Gastroesophageal sphincter (tissue), 4 donors: Measurements from ENCODE around the gene TMEM181. TPM values are rescaled to one million over a fixed set of nuclear protein-coding genes. Genes with fewer than 3 reads are reported as not detected.
"Not testable (repeated sequence)": the region's sequence is repeated elsewhere in the genome, so short reads cannot be mapped to it uniquely, and the experiment has no call there.

Experiments used
- ATAC-seq: fragments of 150-250 bp; one replicate; pipeline ENCODE4 v1.9.1; 2016; ENCODE audit warnings: mild to moderate bottlenecking, moderate library complexity
- H3K27ac ChIP-seq, 4 donors: fragments of 200-600 bp; sonication (generic) in 3 of 4; 1 replicate in 3 of 4; 2 replicates in 1 of 4; pipeline ENCODE4 v1.5.1; 2016 to 2019
- H3K27me3 ChIP-seq: fragments of 200-600 bp; sonication (generic); one replicate; pipeline ENCODE4 v1.5.1; 2019
- H3K36me3 ChIP-seq, 2 donors: fragments of 200-600 bp; sonication (generic); one replicate each; pipeline ENCODE4 v1.5.1; 2019; ENCODE audit warnings: control low read depth in 1 of 2
- H3K4me1 ChIP-seq, 3 donors: fragments of 200-600 bp; sonication (generic); 1 replicate in 2 of 3; 2 replicates in 1 of 3; pipeline ENCODE4 v1.5.1; 2016 to 2019; ENCODE audit warnings: control low read depth in 2 of 3
- H3K4me3 ChIP-seq, 2 donors: fragments of 200-600 bp; sonication (generic); one replicate each; pipeline ENCODE4 v1.5.1; 2019; ENCODE audit warnings: mild to moderate bottlenecking in 1 of 2, moderate library complexity in 1 of 2
- H3K9me3 ChIP-seq, 3 donors: fragments of 200-600 bp; sonication (generic); one replicate each; pipeline ENCODE4 v1.5.1; 2017 to 2019; ENCODE audit warnings: control low read depth in 2 of 3
- EP300 ChIP-seq: sonication (generic); formaldehyde crosslinking; IDR thresholded peaks from one replicate; pipeline ENCODE4 v1.6.1; 2017; ENCODE audit warnings: antibody characterized with exemption, mild to moderate bottlenecking
- POLR2A ChIP-seq, 2 donors: fragments of 450-650 bp; IDR thresholded peaks; one replicate each; pipeline ENCODE4 v1.6.1; 2017; ENCODE audit warnings: antibody characterized with exemption in 2 of 2, mild to moderate bottlenecking in 2 of 2, moderate library complexity in 1 of 2
- POLR2AphosphoS5 ChIP-seq: sonication (generic); formaldehyde crosslinking; IDR thresholded peaks from one replicate; pipeline ENCODE4 v1.6.1; 2017; ENCODE audit warnings: antibody characterized with exemption
- WGBS, 2 donors: methylation state at CpG; one replicate each; pipeline ENCODE4 v1.1.5; 2018; ENCODE audit warnings: low coverage in 1 of 2; 5-methylcytosine and 5-hydroxymethylcytosine counted together
- total RNA-seq, 4 donors: library from RNA; depleted of rRNA; stranded (reverse); fragments of >200 nt; gene quantifications; one replicate each; pipeline ENCODE4 v1.1.0, GENCODE V29; 2016
- TF ChIP-seq, protein P1 (sequence below), 4 experiments: fragments of 200-600 bp in 2 of 4; fragments of 450-650 bp in 2 of 4; sonication (generic) in 1 of 4; IDR thresholded peaks; one replicate each; pipeline ENCODE4 v1.5.1; 2017 to 2019; ENCODE audit warnings: antibody characterized with exemption in 4 of 4, mild to moderate bottlenecking in 2 of 4, moderate library complexity in 2 of 4

TMEM181 gene
- total RNA-seq, 4 donors from 2014 or later = 26.8 to 38.3 (median 29.3) TPM

DNA sequence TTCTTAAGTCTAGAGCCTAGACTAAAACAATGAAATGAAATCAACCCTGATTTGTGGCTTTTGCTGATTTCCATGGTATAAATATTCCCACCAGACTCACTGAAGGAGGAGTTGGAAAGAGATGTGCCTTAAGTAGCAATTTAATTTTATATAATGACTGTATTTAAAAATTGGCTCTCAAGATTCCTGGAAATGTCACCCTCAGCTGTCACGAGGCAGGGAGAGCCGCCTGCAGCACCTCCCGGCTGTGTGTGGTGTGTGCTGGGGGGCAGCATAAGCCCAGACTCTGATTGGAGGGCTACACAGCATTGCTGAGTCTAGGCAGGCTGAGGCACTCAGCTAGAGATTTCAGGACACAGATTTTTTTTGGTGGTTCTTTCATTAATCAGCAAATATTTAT is 40.6 kb upstream of the TMEM181 start:
- WGBS, 2 donors = 30 to 56% methylated on average over 3 of the region's 3 CpGs
- no peaks in the 10 kb centered on the region for H3K36me3 ChIP-seq
- H3K4me3 ChIP-seq = no peak overlapping the region
- no peak overlapping the region for H3K27ac ChIP-seq
- ATAC-seq = no peak
- peaks cover 79% of the 10 kb centered on the region for H3K27me3 ChIP-seq
- H3K9me3 ChIP-seq = no peaks in the 10 kb centered on the region
- TF ChIP-seq, protein P1, sequence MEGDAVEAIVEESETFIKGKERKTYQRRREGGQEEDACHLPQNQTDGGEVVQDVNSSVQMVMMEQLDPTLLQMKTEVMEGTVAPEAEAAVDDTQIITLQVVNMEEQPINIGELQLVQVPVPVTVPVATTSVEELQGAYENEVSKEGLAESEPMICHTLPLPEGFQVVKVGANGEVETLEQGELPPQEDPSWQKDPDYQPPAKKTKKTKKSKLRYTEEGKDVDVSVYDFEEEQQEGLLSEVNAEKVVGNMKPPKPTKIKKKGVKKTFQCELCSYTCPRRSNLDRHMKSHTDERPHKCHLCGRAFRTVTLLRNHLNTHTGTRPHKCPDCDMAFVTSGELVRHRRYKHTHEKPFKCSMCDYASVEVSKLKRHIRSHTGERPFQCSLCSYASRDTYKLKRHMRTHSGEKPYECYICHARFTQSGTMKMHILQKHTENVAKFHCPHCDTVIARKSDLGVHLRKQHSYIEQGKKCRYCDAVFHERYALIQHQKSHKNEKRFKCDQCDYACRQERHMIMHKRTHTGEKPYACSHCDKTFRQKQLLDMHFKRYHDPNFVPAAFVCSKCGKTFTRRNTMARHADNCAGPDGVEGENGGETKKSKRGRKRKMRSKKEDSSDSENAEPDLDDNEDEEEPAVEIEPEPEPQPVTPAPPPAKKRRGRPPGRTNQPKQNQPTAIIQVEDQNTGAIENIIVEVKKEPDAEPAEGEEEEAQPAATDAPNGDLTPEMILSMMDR (IDR thresholded peaks at IDR 0.05) = no peak
- TF ChIP-seq POLR2AphosphoS5 = no peak
- peaks cover 0 to 18% (median 2%) of the 10 kb centered on the region in 3 donors for H3K4me1 ChIP-seq

DNA sequence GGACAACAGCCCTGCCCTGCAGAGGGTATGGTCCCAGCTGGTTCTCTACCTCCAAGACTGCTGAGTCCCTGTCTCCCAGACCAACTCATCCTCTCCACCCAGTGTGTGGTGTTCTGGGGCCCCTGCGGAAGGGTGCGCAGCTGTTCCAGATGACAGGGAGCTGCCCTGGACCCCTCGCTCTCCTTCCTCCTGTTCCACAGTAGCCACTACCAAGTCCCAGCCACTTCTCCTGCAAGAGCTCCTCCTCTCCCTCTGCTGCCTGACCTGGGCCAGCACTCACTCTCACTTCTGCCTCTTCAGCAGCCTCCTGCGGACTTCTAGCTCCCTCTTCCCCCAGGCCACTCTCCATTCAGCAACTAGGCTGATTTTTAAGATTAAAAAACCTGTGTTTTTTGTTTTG is 40.1 kb upstream of the TMEM181 start:
- peaks cover 0 to 18% (median 2%) of the 10 kb centered on the region in 3 donors for H3K4me1 ChIP-seq
- ATAC-seq = no peak
- no peaks in the 10 kb centered on the region for H3K9me3 ChIP-seq
- H3K27me3 ChIP-seq = peaks cover 84% of the 10 kb centered on the region
- TF ChIP-seq EP300 (no peak), POLR2AphosphoS5 (no peak), POLR2A (IDR thresholded peaks at IDR 0.05) (no peak)
- TF ChIP-seq, protein P1 (IDR thresholded peaks at IDR 0.05) = no peak
- WGBS, 2 donors = 43 to 62% methylated on average over 1 to 4 of the region's 4 CpGs
- no peak overlapping the region for H3K4me3 ChIP-seq
- no peak overlapping the region for H3K27ac ChIP-seq
- no peaks in the 10 kb centered on the region for H3K36me3 ChIP-seq

DNA sequence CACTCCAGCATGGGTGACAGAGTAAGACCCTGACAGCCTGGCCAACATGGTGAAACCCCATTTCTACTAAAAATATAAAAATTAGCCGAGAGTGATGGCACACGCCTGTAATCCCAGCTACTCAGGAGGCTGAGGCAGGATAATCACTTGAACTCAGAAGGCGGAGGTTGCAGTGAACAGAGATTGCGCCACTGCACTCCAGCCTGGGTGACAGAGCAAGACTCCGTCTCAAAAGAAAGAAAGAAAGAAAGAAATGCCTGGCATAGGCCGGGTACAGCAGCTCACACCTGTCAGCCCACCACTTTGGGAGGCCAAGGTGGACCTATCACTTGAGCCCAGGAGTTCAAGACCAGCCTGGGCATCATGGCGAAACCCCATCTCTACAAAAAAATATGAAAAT is 38.9 kb upstream of the TMEM181 start:
- not testable (repeated sequence) for H3K4me3 ChIP-seq, ATAC-seq, H3K9me3 ChIP-seq, H3K27ac ChIP-seq, H3K36me3 ChIP-seq
- 83 to 98% methylated on average over 2 to 6 of the region's 7 CpGs for WGBS, 2 donors
- peaks cover 90% of the 10 kb centered on the region for H3K27me3 ChIP-seq
- H3K4me1 ChIP-seq = peaks cover 0 to 18% (median 2%) of the 10 kb centered on the region in 3 donors

DNA sequence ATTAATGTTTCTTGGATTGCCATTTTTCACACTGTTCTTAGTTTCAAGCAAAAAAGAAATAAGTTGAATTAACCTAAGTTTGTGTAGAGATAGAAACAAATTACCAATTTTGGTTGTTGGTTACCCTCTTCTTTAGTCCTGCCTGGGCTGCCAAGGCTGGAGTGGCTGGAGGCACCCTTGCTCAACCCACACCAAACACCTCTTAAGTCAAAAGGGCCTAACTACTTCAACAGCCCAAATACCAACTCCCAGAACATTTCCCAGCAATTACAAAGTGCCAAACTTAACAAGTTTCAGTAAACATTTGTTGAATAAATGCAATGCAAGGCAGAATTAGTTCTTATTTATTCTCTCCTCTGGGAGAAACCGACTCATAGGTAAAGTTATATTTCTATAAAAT is 38.1 kb upstream of the TMEM181 start:
- peaks cover 0 to 12% (median 2%) of the 10 kb centered on the region in 3 donors for H3K4me1 ChIP-seq
- ATAC-seq = no peak
- H3K27me3 ChIP-seq = peaks cover 86% of the 10 kb centered on the region
- peaks cover 0 to under 1% (median 0%) of the 10 kb centered on the region in 3 donors for H3K9me3 ChIP-seq
- no peak overlapping the region for H3K4me3 ChIP-seq
- no peaks in the 10 kb centered on the region for H3K36me3 ChIP-seq
- WGBS, 2 donors = 69 to 75% methylated on average over 1 of the region's 1 CpG
- TF ChIP-seq POLR2A (IDR thresholded peaks at IDR 0.05) = no peak
- TF ChIP-seq POLR2AphosphoS5 = no peak
- TF ChIP-seq, protein P1 (IDR thresholded peaks at IDR 0.05) = no peak
- TF ChIP-seq EP300 = no peak
- H3K27ac ChIP-seq = no peak overlapping the region

DNA sequence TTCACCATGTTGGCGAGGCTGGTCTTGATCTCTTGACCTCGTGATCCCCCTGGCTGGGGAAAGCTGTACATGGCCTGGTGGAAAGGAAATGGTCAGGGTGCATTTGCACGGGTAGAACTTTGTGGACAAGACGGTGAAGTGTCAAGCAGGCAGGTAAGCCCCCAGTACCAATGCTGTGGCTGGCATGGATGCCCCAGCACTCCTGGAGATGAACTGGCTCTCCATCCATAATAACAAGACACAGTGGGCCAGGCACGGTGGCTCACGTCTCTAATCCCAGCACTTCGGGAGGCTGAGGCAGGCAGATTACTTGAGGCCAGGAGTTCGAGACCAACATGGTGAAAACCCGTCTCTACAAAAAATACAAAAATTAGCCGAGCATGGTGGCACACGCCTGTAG is 37.3 kb upstream of the TMEM181 start:
- no peak for TF ChIP-seq EP300
- TF ChIP-seq POLR2A (IDR thresholded peaks at IDR 0.05) = no peak
- TF ChIP-seq, protein P1 (IDR thresholded peaks at IDR 0.05) = no peak
- TF ChIP-seq POLR2AphosphoS5 = no peak
- H3K9me3 ChIP-seq = peaks cover 0 to 9% (median 0%) of the 10 kb centered on the region in 3 donors
- no peak for ATAC-seq
- H3K27ac ChIP-seq = no peak overlapping the region
- WGBS, 2 donors = 92 to 98% methylated on average over 2 to 6 of the region's 11 CpGs
- peaks cover 77% of the 10 kb centered on the region for H3K27me3 ChIP-seq
- H3K36me3 ChIP-seq = no peaks in the 10 kb centered on the region
- no peak overlapping the region for H3K4me3 ChIP-seq
- peaks cover 0 to 12% (median 2%) of the 10 kb centered on the region in 3 donors for H3K4me1 ChIP-seq
